HG03095 (cell line): ENCODE measurements around the gene TRIM60.
"Not testable (repeated sequence)": the region's sequence is repeated elsewhere in the genome, so short reads cannot be mapped to it uniquely, and the experiment has no call there.

Experiments
- ATAC-seq: cut with Tn5 transposase; IDR thresholded peaks from one replicate; pipeline ENCODE4 v1.9.1; 2021; ENCODE audit warnings: moderate library complexity; ENCODE audit not compliant: unreplicated experiment

TRIM60 gene

GRCh38 chr4:165031436-165032211 is at the start of gene TRIM60:
TRIM60 (plus strand) TSS chr4:165031999; CDS start chr4:165040073, 8,074 bp downstream.
- ATAC-seq, result no peak

- no peak for ATAC-seq
Observed at GRCh38 chr4:164989471-164989870, 42.3 kb upstream of the TRIM60 start.

GRCh38 chr4:164990786-164991185 is 41.0 kb upstream of the TRIM60 start:
- ATAC-seq, result not testable (repeated sequence)

GRCh38 chr4:164996123-164996522 is 35.7 kb upstream of the TRIM60 start:
- not testable (repeated sequence) for ATAC-seq

- no peak for ATAC-seq
Observed at GRCh38 chr4:164997324-164997723, 34.5 kb upstream of the TRIM60 start.

GRCh38 chr4:164997941-164998340 is 33.9 kb upstream of the TRIM60 start:
- no peak for ATAC-seq

GRCh38 chr4:164998526-164999080 is 33.2 kb upstream of the TRIM60 start:
- not testable (repeated sequence) for ATAC-seq

GRCh38 chr4:165001957-165002356 is 29.8 kb upstream of the TRIM60 start:
- not testable (repeated sequence) for ATAC-seq

- ATAC-seq, result no peak
Observed at GRCh38 chr4:165005352-165005925, 26.4 kb upstream of the TRIM60 start.

GRCh38 chr4:165006456-165006855 is 25.3 kb upstream of the TRIM60 start:
- no peak for ATAC-seq

GRCh38 chr4:165006886-165007285 is 24.9 kb upstream of the TRIM60 start:
- no peak for ATAC-seq

GRCh38 chr4:165009493-165010227 is 22.1 kb upstream of the TRIM60 start:
- peak; percentile 61 for ATAC-seq

- no peak for ATAC-seq
Observed at GRCh38 chr4:165010487-165010886, 21.3 kb upstream of the TRIM60 start.

GRCh38 chr4:165010991-165011390 is 20.8 kb upstream of the TRIM60 start:
- ATAC-seq, result no peak

GRCh38 chr4:165011403-165011802 is 20.4 kb upstream of the TRIM60 start:
- no peak for ATAC-seq

- ATAC-seq, result no peak
Observed at GRCh38 chr4:165013691-165014090, 18.1 kb upstream of the TRIM60 start.

GRCh38 chr4:165016971-165017370 is 14.8 kb upstream of the TRIM60 start:
- ATAC-seq, result no peak

GRCh38 chr4:165019995-165020394 is 11.8 kb upstream of the TRIM60 start:
- ATAC-seq, result not testable (repeated sequence)

GRCh38 chr4:165025782-165026181 is 6.0 kb upstream of the TRIM60 start:
- not testable (repeated sequence) for ATAC-seq

GRCh38 chr4:165027762-165028402 is 3.9 kb upstream of the TRIM60 start:
- ATAC-seq, result no peak

GRCh38 chr4:165048170-165048569 is 16.4 kb downstream of the TRIM60 start:
- no peak for ATAC-seq
